H1 (cell line): ENCODE data around the gene KRT24. TPM values are rescaled to one million over a fixed set of nuclear protein-coding genes. Genes with fewer than 3 reads are reported as not detected.

Experiments
- CTBP2 ChIP-seq: IDR thresholded peaks from 2 replicates; pipeline ENCODE4 v1.7.0; 2011; ENCODE audit warnings: borderline replicate concordance, mild to moderate bottlenecking, moderate library complexity, mixed read lengths, low read length; ENCODE audit not compliant: insufficient read depth, insufficient read length
- TAF1 ChIP-seq: IDR thresholded peaks from 2 replicates; pipeline ENCODE4 v1.6.1; 2011; ENCODE audit warnings: mild to moderate bottlenecking, low read depth, low read length
- TBP ChIP-seq: IDR thresholded peaks from 2 replicates; pipeline ENCODE4 v1.6.1; 2011; ENCODE audit warnings: low read depth, low read length, improper control_type of control experiment
- polyA plus RNA-seq, 7 experiments: library from polyadenylated mRNA; depleted of rRNA in 3 of 7; stranded (reverse) in 5 of 7; unstranded in 2 of 7; fragments of >200 nt in 5 of 7; fragments of 200-250 nt in 2 of 7; gene quantifications; 1 replicate in 5 of 7; 2 replicates in 1 of 7; 4 replicates in 1 of 7; pipeline versions ENCODE4 v1.2.1 to v1.2.3, GENCODE V29; 2011 to 2013; ENCODE audit warnings: missing spikeins in 2 of 7, mixed read lengths in 2 of 7
- total RNA-seq: library from RNA; stranded (reverse); fragmentation: NEBNext Ultra II Directional; extraction: Animal tissue kit (Norgen Biotek cat#: 25700); gene quantifications from 2 replicates; pipeline ENCODE4 v1.2.1, GENCODE V29; 2021

The KRT24 gene
- total and polyA plus RNA-seq, 2 of the 8 experiments (the other 6 are each of a cell fraction or from before 2014, with no cell fraction given): not detected

GRCh38 chr17:40672654-40673053 is 30.9 kb downstream of the KRT24 start (continued):
- no peak for TF ChIP-seq TAF1
- no peak for TF ChIP-seq CTBP2
- TF ChIP-seq TBP: no peak
